ENCODE data around the gene BPIFA1. TPM values are rescaled to one million over a fixed set of nuclear protein-coding genes. Genes with fewer than 3 reads are reported as not detected.
A peak's percentile ranks its signal among the peaks of the same experiment; 100 is the strongest.

The BPIFA1 gene
- total and polyA plus RNA-seq, 2 experiments from 2014 or later, result not detected

- no peaks in the 10 kb centered on the region for H3K79me2 ChIP-seq (replicated peaks; ENCODE audit: insufficient read depth)
- H3K9me3 Mint-ChIP-seq, result no peaks in the 10 kb centered on the region; the same call in 2 of the 3 replicates
- no peak overlapping the region for H3K4me3 ChIP-seq
- no peaks in the 10 kb centered on the region for H3F3A ChIP-seq (replicated peaks; ENCODE audit: low read depth)
- H3K4me3 Mint-ChIP-seq, result no peak overlapping the region
- H3K4me1 ChIP-seq (ENCODE audit: insufficient read depth), result no peaks in the 10 kb centered on the region
- no peak overlapping the region for H3K27ac Mint-ChIP-seq
- peak overlapping the region; percentile 83; the same call in 1 of the 2 replicates for H2AFZ ChIP-seq
- TF ChIP-seq ZNF331 (CRISPR knock-in tag; IDR thresholded peaks at IDR 0.05; ENCODE audit: low read depth) (no peak), CTCF (conservative IDR thresholded peaks at IDR 0.05; ENCODE audit: low read depth in 2 of 2) (no peak), CREB1 (CRISPR knock-in tag; IDR thresholded peaks at IDR 0.05; ENCODE audit: low read depth) (no peak), ZNF462 (CRISPR knock-in tag; IDR thresholded peaks at IDR 0.05) (no peak), NANOG (IDR thresholded peaks at IDR 0.05; ENCODE audit: borderline replicate concordance) (no peak), EZH2 (IDR thresholded peaks at IDR 0.05; ENCODE audit: low read depth, unreplicated experiment) (no peak), POLR2AphosphoS5 (IDR thresholded peaks at IDR 0.05; ENCODE audit: low read depth) (no peak), JUNB (IDR thresholded peaks at IDR 0.05; ENCODE audit: unreplicated experiment) (no peak), EZH2phosphoT487 (IDR thresholded peaks at IDR 0.05; ENCODE audit: unreplicated experiment) (no peak), STAT1 (IDR thresholded peaks at IDR 0.05; ENCODE audit: unreplicated experiment) (no peak), ZNF114 (CRISPR knock-in tag; IDR thresholded peaks at IDR 0.05) (no peak), ETS1 (IDR thresholded peaks at IDR 0.05) (no peak)
- H3K4me1 Mint-ChIP-seq, result peaks cover 6% of the 10 kb centered on the region
- no peaks in the 10 kb centered on the region for H3K36me3 ChIP-seq (ENCODE audit: insufficient read depth)
- ATAC-seq (no peak), DNase-seq (ENCODE audit: low spot score) (no peak)
- H3K27me3 ChIP-seq (ENCODE audit: insufficient read depth), result no peaks in the 10 kb centered on the region
- no peak overlapping the region for H3K27ac ChIP-seq (ENCODE audit: low read depth)
- H3K9me2 ChIP-seq (ENCODE audit: insufficient read depth), result no peaks in the 10 kb centered on the region
- H3K27me3 Mint-ChIP-seq (ENCODE audit: insufficient read depth, low read depth, poor library complexity), result peaks cover 8% of the 10 kb centered on the region
- no peaks in the 10 kb centered on the region for H4K20me1 ChIP-seq (replicated peaks; ENCODE audit: insufficient read depth)
- no peaks in the 10 kb centered on the region for H3K36me3 Mint-ChIP-seq (ENCODE audit: low read depth)
- no peak overlapping the region for H3K4me2 ChIP-seq
Observed at GRCh38 chr20:33284937-33285336, 49.1 kb downstream of the BPIFA1 start.

Measured in GM23338 (cell line).